Measurements from ENCODE around the gene RNF31. TPM values are rescaled to one million over a fixed set of nuclear protein-coding genes. Genes with fewer than 3 reads are reported as not detected.

Gene RNF31
- total and polyA plus RNA-seq, 2 of the 13 experiments (the other 11 are each of a cell fraction or from before 2014, with no cell fraction given): 48.2 to 86.8 TPM

DNA sequence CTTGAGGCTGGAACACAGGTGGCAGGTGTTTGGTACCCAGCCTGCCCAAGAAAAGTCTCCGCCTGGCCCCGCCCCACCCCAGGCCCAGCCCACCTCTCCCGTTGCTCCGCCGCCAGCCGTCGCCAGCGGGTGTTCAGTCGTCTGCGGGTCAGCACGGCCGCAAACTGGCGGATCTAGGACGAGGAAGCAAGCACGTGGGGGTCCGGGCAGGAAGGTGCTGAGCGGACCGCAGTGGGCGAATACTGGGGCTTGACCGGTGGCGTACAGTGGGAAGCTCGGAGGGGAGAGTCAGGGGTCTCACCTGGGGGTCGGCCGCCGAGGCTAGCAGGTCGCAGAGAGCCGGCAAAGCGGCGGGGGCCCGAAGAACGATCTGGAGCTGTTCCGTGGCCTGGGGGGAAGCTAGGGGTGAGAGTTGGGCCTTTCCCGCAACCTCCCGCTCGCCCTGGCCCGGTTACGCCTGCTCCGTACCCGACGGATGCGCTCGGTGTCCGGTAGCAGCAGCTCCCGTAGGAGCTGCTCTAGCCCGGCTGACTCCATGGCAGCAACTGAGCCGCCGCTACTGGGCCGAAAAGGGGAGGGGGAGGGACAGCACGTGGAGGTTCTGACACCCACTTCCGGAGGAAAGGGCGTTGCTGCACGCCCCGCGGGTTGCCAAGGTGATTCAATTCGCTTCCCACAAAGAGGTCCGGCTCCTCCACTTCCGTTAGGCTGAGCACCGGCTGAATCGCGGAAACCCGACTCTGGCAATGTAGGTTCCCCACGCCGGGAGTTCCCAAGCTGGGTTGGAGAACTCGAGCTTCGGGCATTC, 41.2 kb downstream of the RNF31 start, which contains the start of gene IPO4 (continued):
- TF ChIP-seq, protein P1, sequence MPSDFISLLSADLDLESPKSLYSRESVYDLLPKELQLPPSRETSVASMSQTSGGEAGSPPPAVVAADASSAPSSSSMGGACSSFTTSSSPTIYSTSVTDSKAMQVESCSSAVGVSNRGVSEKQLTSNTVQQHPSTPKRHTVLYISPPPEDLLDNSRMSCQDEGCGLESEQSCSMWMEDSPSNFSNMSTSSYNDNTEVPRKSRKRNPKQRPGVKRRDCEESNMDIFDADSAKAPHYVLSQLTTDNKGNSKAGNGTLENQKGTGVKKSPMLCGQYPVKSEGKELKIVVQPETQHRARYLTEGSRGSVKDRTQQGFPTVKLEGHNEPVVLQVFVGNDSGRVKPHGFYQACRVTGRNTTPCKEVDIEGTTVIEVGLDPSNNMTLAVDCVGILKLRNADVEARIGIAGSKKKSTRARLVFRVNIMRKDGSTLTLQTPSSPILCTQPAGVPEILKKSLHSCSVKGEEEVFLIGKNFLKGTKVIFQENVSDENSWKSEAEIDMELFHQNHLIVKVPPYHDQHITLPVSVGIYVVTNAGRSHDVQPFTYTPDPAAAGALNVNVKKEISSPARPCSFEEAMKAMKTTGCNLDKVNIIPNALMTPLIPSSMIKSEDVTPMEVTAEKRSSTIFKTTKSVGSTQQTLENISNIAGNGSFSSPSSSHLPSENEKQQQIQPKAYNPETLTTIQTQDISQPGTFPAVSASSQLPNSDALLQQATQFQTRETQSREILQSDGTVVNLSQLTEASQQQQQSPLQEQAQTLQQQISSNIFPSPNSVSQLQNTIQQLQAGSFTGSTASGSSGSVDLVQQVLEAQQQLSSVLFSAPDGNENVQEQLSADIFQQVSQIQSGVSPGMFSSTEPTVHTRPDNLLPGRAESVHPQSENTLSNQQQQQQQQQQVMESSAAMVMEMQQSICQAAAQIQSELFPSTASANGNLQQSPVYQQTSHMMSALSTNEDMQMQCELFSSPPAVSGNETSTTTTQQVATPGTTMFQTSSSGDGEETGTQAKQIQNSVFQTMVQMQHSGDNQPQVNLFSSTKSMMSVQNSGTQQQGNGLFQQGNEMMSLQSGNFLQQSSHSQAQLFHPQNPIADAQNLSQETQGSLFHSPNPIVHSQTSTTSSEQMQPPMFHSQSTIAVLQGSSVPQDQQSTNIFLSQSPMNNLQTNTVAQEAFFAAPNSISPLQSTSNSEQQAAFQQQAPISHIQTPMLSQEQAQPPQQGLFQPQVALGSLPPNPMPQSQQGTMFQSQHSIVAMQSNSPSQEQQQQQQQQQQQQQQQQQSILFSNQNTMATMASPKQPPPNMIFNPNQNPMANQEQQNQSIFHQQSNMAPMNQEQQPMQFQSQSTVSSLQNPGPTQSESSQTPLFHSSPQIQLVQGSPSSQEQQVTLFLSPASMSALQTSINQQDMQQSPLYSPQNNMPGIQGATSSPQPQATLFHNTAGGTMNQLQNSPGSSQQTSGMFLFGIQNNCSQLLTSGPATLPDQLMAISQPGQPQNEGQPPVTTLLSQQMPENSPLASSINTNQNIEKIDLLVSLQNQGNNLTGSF (CRISPR knock-in tag; IDR thresholded peaks at IDR 0.05): peak; percentile 89
- TF ChIP-seq, protein P2, sequence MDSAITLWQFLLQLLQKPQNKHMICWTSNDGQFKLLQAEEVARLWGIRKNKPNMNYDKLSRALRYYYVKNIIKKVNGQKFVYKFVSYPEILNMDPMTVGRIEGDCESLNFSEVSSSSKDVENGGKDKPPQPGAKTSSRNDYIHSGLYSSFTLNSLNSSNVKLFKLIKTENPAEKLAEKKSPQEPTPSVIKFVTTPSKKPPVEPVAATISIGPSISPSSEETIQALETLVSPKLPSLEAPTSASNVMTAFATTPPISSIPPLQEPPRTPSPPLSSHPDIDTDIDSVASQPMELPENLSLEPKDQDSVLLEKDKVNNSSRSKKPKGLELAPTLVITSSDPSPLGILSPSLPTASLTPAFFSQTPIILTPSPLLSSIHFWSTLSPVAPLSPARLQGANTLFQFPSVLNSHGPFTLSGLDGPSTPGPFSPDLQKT (CRISPR knock-in tag; IDR thresholded peaks at IDR 0.05; ENCODE audit: borderline replicate concordance): peak; percentile 94
- TF ChIP-seq, protein P3, sequence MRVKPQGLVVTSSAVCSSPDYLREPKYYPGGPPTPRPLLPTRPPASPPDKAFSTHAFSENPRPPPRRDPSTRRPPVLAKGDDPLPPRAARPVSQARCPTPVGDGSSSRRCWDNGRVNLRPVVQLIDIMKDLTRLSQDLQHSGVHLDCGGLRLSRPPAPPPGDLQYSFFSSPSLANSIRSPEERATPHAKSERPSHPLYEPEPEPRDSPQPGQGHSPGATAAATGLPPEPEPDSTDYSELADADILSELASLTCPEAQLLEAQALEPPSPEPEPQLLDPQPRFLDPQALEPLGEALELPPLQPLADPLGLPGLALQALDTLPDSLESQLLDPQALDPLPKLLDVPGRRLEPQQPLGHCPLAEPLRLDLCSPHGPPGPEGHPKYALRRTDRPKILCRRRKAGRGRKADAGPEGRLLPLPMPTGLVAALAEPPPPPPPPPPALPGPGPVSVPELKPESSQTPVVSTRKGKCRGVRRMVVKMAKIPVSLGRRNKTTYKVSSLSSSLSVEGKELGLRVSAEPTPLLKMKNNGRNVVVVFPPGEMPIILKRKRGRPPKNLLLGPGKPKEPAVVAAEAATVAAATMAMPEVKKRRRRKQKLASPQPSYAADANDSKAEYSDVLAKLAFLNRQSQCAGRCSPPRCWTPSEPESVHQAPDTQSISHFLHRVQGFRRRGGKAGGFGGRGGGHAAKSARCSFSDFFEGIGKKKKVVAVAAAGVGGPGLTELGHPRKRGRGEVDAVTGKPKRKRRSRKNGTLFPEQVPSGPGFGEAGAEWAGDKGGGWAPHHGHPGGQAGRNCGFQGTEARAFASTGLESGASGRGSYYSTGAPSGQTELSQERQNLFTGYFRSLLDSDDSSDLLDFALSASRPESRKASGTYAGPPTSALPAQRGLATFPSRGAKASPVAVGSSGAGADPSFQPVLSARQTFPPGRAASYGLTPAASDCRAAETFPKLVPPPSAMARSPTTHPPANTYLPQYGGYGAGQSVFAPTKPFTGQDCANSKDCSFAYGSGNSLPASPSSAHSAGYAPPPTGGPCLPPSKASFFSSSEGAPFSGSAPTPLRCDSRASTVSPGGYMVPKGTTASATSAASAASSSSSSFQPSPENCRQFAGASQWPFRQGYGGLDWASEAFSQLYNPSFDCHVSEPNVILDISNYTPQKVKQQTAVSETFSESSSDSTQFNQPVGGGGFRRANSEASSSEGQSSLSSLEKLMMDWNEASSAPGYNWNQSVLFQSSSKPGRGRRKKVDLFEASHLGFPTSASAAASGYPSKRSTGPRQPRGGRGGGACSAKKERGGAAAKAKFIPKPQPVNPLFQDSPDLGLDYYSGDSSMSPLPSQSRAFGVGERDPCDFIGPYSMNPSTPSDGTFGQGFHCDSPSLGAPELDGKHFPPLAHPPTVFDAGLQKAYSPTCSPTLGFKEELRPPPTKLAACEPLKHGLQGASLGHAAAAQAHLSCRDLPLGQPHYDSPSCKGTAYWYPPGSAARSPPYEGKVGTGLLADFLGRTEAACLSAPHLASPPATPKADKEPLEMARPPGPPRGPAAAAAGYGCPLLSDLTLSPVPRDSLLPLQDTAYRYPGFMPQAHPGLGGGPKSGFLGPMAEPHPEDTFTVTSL (CRISPR knock-in tag; IDR thresholded peaks at IDR 0.05; ENCODE audit: borderline replicate concordance): no peak
- TF ChIP-seq ZNF382 (CRISPR knock-in tag; IDR thresholded peaks at IDR 0.05; ENCODE audit: borderline replicate concordance) (no peak), CENPT (CRISPR knock-in tag; IDR thresholded peaks at IDR 0.05; ENCODE audit: low read depth) (peak; percentile 95), KLF16 (CRISPR knock-in tag; IDR thresholded peaks at IDR 0.05) (peak; percentile 97 to 100), ELF1 (CRISPR knock-in tag; IDR thresholded peaks at IDR 0.05) (peak; percentile 97), ZFYVE20 (CRISPR knock-in tag; IDR thresholded peaks at IDR 0.05; ENCODE audit: borderline replicate concordance, low read depth) (peak; percentile 96), ZMYM3 (CRISPR knock-in tag; IDR thresholded peaks at IDR 0.05) (peak; percentile 76; the same call in 1 of the 2 replicates), ZNF446 (CRISPR knock-in tag; IDR thresholded peaks at IDR 0.05) (peak; percentile 39; the same call in 1 of the 2 replicates)
- TF ChIP-seq, protein P4, sequence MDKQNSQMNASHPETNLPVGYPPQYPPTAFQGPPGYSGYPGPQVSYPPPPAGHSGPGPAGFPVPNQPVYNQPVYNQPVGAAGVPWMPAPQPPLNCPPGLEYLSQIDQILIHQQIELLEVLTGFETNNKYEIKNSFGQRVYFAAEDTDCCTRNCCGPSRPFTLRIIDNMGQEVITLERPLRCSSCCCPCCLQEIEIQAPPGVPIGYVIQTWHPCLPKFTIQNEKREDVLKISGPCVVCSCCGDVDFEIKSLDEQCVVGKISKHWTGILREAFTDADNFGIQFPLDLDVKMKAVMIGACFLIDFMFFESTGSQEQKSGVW (CRISPR knock-in tag; IDR thresholded peaks at IDR 0.05; ENCODE audit: borderline replicate concordance): no peak
- TF ChIP-seq, protein P5, sequence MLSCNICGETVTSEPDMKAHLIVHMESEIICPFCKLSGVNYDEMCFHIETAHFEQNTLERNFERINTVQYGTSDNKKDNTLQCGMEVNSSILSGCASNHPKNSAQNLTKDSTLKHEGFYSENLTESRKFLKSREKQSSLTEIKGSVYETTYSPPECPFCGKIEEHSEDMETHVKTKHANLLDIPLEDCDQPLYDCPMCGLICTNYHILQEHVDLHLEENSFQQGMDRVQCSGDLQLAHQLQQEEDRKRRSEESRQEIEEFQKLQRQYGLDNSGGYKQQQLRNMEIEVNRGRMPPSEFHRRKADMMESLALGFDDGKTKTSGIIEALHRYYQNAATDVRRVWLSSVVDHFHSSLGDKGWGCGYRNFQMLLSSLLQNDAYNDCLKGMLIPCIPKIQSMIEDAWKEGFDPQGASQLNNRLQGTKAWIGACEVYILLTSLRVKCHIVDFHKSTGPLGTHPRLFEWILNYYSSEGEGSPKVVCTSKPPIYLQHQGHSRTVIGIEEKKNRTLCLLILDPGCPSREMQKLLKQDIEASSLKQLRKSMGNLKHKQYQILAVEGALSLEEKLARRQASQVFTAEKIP (CRISPR knock-in tag; IDR thresholded peaks at IDR 0.05; ENCODE audit: borderline replicate concordance): no peak

Data from HepG2 (cell line).